DMS53 treated with DMSO at 0.1 percent for 48 hours (cell line): ENCODE measurements around the gene RGS7.
"Not testable (repeated sequence)": the region's sequence is repeated elsewhere in the genome, so short reads cannot be mapped to it uniquely, and the experiment has no call there.

Source experiments
- DNase-seq: peaks from one replicate; lab custom pipeline; 2025; ENCODE audit not compliant: unreplicated experiment; lab: John Stamatoyannopoulos, UW

The RGS7 gene

GRCh38 chr1:240800291-240800690 lies 556.7 kb downstream of the RGS7 start:
- DNase-seq = no peak

DNA sequence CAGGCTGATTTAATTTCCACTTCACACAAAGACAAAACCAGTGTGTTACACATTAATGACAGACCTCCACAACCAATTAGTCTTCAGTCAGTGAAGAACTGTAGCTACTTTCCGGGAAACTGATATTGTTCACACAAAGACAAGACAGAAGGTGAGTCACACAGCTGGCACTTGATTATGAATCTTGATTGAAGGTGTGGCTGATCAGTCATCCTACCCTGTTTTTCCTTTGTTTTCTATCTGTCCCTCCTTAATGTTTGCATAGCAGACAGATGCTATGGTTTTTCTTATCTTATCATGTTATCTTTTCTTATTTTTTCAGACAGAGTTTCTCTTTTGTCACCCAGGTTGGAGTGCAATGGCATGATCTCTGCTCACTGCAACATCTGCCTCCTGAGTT lies 560.0 kb downstream of the RGS7 start:
- DNase-seq = peak; percentile 56

GRCh38 chr1:240794046-240794843 lies 562.8 kb downstream of the RGS7 start:
- DNase-seq = no peak

DNA sequence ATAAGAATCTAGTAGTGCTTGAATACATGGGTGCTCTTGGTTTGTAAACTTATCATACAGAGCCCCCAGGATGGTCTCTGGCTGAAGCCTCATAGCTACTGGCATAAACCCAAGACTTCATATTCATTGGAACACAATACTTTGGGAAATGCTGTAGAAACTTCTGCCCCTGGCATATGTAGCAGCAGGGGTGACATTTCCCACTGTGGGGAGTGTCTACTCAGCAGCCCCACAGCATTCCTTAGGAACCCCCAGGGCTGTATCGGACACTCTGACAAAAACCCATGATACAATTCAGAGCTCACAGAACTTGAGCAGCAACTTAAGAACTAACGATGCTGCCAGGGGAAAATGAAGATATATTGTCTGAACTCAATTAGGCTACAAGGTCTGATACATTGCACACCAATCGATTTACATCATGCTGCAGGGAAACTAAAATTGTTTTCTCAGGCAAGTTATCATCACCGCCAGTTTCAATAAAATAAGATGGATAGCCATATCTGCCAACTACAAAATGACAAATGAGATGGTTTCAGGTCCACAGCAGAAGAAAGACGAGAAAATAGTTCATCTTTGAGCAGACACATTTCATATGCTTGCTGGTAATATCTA lies 564.0 kb downstream of the RGS7 start:
- DNase-seq = no peak

DNA sequence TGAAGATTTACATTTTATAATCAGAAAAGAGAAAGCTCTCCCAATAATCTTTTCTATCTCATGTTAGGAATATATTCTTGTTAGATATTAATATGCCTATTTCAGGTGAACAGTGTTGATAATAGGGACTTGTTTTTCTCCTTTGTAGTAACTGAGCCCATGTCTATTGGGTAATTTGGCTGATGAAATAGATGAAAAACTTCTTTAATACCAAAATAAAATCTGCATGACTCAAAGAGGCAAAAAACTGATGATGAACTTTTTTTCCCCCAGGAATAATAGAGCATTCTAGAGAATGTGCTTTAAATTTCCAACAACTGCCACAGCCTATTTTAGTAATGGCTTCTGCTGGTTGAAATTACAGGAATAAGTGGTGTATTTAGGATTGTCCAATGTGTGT lies 566.1 kb downstream of the RGS7 start:
- DNase-seq = no peak

DNA sequence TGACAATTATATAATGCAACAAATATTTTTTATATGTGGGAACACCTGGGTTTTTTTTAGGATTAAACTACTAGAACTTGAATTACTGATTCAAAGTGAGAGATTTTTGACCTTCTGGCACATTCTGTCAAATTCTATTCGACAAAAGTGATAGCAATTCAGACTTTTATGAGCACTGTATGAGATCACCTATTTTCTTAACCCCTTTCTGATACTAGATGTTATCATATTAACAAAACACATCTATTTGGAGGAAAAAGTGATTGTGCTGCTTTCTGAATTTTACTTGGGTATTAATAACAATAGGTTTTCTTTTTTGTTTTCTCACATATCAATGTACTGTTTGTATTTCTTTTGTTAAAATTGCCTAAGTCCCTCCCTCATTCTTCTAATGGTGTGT lies 570.1 kb downstream of the RGS7 start:
- DNase-seq = no peak

DNA sequence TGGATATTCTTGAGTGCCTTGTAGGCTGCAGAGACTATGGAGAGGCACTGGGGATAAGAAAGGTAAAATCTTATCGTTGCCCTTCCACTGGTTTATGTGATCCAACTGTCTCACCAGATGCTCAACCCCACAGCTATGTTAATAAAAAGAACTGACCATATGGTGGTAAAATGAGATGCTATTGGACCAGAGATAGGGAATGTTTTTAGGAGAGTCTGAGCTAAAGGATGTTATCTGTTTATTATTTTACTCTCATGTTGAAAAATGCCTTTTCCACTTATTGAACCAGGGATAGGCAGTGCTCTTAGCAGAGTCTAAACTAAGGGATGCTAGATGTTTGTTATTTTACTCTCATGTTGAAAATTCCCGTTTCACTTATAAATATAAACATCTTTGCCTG lies 572.2 kb downstream of the RGS7 start:
- DNase-seq = no peak

GRCh38 chr1:240783728-240784137 lies 573.3 kb downstream of the RGS7 start:
- peak; percentile 90 for DNase-seq

DNA sequence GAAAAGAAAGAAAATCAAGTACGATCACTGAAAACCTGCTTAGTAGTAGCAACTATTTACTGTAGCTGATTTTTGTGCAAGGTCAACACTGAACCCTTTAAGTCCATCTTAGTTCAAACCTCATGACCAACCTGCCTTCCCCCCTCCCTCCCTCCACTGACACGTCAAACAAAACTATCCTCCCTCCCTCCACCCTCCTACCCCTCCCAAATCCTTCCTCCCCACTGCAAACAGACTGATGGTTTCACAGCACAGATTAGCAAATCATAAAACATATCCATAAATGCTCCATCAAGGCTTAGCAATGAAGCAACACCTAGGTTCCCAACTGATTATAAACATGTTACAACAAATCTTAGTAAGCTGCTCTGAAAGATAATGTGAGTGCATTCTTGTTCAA lies 580.8 kb downstream of the RGS7 start:
- no peak for DNase-seq

DNA sequence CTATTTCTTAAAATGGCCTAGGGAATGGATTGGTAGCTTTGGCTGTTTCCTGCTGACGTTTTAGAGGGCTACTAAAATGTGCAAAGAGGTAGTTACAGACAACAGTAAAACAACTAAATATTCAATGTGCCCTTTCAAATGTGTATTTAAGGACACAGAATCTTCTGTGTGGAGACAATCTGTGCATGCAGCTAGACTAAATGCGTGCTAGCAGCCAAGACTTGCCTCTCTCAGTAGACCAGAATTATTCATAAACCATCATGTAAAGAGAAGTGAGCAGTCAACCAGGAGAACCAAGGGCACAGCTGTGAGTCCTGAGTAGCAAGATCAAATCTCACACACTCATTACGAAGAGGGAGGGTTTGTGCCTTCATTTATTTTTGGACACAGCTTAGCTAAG lies 584.9 kb downstream of the RGS7 start:
- DNase-seq = no peak

DNA sequence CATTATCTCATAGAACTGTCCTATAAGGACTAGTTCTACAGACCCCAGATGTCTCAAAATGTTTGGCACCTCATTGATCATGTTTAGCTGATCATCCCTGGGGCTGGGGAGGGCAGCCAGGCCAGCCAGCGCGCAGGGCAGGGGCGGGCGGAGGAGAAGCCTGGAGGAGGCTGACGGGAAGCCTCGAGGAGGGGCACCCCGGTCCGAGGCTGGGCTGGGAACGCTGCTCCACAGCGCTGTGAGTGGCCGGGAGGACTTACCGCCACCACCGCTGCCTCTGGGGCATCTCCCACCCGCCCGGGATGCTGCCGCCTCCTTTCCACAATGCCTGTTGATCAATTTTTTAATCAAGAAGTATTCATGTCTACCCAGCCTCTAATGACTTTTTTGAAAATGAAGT lies 585.6 kb downstream of the RGS7 start:
- no peak for DNase-seq

DNA sequence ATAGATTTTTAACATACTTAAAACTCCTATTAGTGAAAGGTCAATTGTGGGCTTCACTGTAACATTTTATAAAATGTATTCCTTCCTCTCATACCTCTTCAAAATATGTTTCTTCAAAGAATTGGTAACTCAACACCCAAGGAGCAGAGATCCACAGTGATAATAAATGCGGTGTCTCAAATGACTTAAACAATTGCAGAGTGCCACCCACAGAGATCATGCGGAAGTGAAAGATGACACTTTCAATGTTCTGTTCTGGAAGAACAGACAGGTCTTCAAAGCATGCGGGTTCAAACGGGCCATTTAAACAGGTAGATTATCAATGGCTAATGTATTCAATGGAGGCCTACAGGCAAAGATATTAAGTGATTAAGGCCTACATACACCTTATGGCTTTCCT lies 588.0 kb downstream of the RGS7 start:
- DNase-seq = no peak

GRCh38 chr1:240766831-240767230 lies 590.2 kb downstream of the RGS7 start:
- no peak for DNase-seq

DNA sequence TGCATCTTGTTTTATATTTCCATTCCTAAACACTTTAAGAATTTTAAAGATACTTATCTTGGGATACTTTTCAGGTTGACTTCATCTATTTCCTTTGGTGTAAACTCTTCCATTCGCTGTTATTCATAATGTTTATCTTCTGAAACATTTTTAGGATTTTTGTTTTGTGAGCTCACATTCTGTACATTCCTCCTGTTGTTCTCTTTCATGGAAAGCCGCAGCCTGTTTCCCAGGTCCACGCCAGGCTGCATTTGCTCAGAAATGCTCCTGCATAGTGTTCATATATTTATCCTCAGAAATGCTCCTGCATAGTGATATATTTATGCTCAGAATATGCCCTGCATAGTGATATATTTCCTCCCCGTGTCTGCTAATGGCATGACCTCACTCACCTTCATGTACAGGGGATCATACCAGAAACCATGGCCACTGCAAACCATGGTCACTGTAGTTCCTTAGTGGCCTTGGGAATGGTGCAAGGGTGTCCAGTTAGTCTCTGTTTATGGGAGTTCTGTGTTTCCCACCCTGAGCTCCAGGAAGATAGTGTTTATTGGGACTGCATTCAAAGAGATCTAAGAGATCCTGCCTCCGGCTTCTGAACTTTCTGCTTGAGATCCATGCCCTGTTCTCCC lies 591.2 kb downstream of the RGS7 start:
- DNase-seq = no peak

DNA sequence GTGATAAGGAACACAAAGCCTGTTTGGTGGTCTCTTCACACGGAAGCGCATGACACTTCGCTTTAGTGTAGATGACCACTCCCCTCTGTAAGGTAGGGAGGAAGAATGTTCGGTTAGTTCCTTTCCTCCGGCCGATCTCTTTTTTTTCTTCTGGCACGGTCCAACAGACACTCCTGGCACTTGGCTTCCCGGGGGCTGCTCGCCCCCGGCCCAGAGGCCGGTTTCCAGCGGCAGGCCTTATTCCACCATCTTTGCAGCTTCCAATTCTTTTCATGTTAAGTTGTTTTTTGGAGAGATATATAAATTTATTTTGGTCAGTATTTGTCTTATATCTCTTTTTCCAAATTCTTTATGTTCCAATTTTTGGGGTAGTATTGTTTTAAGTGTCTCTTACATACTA lies 593.2 kb downstream of the RGS7 start:
- DNase-seq = no peak

DNA sequence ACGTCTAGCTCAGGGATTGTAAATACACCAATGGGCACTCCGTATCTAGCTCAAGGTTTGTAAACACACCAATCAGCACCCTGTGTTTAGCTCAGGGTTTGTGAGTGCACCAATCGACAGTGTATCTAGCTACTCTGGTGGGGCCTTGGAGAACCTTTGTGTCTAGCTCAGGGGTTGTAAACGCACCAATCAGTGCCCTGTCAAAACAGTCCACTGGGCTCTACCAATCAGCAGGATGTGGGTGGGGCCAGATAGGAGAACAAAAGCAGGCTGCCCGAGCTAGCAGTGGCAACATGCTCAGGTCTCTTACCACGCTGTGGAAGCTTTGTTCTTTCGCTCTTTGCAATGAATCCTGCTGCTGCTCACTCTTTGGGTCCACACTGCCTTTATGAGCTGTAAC lies 593.9 kb downstream of the RGS7 start:
- DNase-seq = not testable (repeated sequence)

- not testable (repeated sequence) for DNase-seq
These were observed 594.5 kb downstream of the RGS7 start for GRCh38 chr1:240762471-240762987.

- not testable (repeated sequence) for DNase-seq
These were observed 598.2 kb downstream of the RGS7 start for GRCh38 chr1:240758777-240759176.

DNA sequence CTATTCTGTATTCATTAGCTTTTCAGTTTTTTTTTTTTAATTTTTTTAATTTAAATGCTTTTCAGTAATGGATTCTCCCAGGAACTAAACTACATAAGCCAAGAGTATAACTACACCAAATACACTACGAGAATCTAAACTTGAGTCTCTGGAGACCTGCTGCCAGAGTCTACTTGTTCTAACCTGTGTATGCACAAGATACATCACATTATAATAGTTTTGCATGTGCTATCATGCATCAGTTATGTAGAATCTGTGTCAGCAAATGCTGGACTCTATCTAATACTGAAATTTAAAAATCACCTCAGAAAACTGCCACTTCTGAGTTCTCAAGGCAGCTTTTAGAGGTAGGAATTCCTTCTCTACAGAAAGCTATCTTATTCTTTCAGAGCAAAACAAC lies 598.7 kb downstream of the RGS7 start:
- DNase-seq = no peak

DNA sequence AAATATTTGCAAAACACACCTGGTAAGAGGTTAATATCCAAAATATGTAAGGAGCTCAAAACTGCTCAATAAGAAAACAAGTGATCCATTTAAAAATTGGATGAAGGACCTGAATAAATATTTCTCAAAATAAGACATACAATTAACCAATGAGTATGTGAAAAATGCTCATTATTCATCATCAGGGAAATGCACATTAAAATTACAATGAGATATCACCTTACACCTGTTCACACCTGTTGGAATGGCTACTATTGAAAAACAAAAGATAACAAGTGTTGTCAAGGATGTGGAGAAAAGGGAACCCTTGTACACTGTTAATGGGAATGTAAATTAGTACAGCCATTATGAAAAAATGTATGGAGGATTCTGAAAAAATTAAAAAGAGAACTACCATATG lies 609.1 kb downstream of the RGS7 start:
- no peak for DNase-seq

DNA sequence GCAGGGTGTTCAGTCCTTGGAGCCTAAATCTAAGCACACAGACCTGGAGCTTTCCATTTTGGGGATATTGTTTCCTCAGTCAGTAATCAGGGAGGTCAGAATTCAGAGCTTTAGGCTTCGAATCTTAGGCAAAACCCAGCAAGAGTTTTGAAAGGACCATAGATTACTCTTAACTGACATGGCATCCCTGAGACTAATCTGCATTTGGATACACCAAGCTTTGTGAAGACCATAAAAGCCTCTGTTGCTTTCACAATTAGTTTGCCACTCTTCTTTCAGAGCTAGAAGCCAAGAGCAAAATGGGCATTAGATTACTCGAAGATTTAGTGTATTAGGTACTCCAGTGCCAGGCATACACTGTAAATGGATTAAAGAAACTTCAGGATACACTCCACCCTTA lies 613.3 kb downstream of the RGS7 start:
- no peak for DNase-seq

DNA sequence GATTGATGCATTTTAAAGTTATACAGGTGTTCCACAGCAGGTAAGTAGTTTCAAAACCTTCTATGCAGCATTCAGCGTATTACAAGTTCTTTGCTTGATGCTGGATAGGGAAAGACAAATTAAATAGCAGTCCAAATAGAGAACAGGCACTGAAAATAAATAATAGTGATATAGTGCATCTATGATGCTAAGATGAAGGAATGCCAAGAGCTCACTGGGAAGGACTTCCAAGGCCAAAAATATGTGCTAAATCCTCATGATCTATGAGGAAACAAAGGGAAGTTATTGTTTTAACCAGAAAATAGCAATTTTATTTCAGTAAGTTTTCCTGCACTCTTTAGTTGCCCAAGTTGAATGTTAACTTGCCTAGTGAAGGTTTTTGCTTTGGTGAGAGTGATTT lies 617.3 kb downstream of the RGS7 start:
- no peak for DNase-seq
